RWPE2 (cell line): Measurements from ENCODE around the gene TOP2A.

ENCODE experiments used
- ATAC-seq: fragments of 200-7000 bp; cut with Tn5 transposase; 3 replicates; pipeline ENCODE4 v1.9.1; 2021; ENCODE audit warnings: low read depth
- DNase-seq: peaks from one replicate; pipeline ENCODE4 v3.0.0-alpha.2; 2020; ENCODE audit warnings: low spot score
- H3K27ac ChIP-seq: fragments of 450-650 bp; 2 replicates; pipeline ENCODE4 v1.5.1; 2017; ENCODE audit warnings: mild to moderate bottlenecking; ENCODE audit not compliant: poor library complexity, severe bottlenecking
- H3K27me3 ChIP-seq: fragments of 250-450 bp; sonication (Bioruptor Pico); 2 replicates; pipeline ENCODE4 v1.5.1; 2021; ENCODE audit warnings: mild to moderate bottlenecking, moderate library complexity; ENCODE audit not compliant: insufficient read depth, poor library complexity, severe bottlenecking
- H3K36me3 ChIP-seq: fragments of 250-450 bp; sonication (Bioruptor Pico); 2 replicates; pipeline ENCODE4 v1.5.1; 2020; ENCODE audit warnings: low read depth, mild to moderate bottlenecking, moderate library complexity
- H3K4me1 ChIP-seq: fragments of 250-450 bp; sonication (Bioruptor Pico); 2 replicates; pipeline ENCODE4 v1.5.1; 2021; ENCODE audit warnings: mild to moderate bottlenecking, moderate library complexity; ENCODE audit not compliant: insufficient read depth, poor library complexity, severe bottlenecking
- H3K4me3 ChIP-seq: fragments of 250-450 bp; sonication (Bioruptor Pico); 2 replicates; pipeline ENCODE4 v1.5.1; 2021; ENCODE audit warnings: mild to moderate bottlenecking, moderate library complexity; ENCODE audit not compliant: severe bottlenecking
- H3K9me3 ChIP-seq: fragments of 250-450 bp; sonication (Bioruptor Pico); 2 replicates; pipeline ENCODE4 v1.5.1; 2021; ENCODE audit warnings: mild to moderate bottlenecking, moderate library complexity; ENCODE audit not compliant: severe bottlenecking
- CTCF ChIP-seq: fragments of 450-650 bp; IDR thresholded peaks from one replicate; pipeline ENCODE4 v1.5.1; 2017; ENCODE audit warnings: mild to moderate bottlenecking, moderate library complexity; ENCODE audit not compliant: poor library complexity, severe bottlenecking

The TOP2A gene

GRCh38 chr17:40417609-40418427, at the start of gene TOP2A:
TOP2A (minus strand) TSS chr17:40417896; CDS start chr17:40417791, 105 bp downstream.
- no peak for TF ChIP-seq CTCF
- H3K4me3 ChIP-seq = peak within 1 kb of the TSS; percentile 84
- DNase-seq (peak; percentile 96), ATAC-seq (peak; percentile 95)
- no peaks in the 10 kb centered on the region for H3K9me3 ChIP-seq
- peak within 1 kb of the TSS; percentile 55 for H3K27ac ChIP-seq
- no peaks in the 10 kb centered on the region for H3K27me3 ChIP-seq
- peaks cover 40% of the 10 kb centered on the region for H3K36me3 ChIP-seq
- H3K4me1 ChIP-seq = peaks cover 20% of the 10 kb centered on the region

GRCh38 chr17:40467281-40467867, 49.7 kb upstream of the TOP2A start:
- Histone ChIP-seq H3K27ac (no peak overlapping the region), H3K36me3 (no peaks in the 10 kb centered on the region), H3K4me3 (no peak overlapping the region), H3K4me1 (peaks cover 10% of the 10 kb centered on the region), H3K27me3 (no peaks in the 10 kb centered on the region), H3K9me3 (no peaks in the 10 kb centered on the region)
- no peak for DNase-seq
- TF ChIP-seq CTCF = no peak
- no peak for ATAC-seq

GRCh38 chr17:40466298-40466971, 48.7 kb upstream of the TOP2A start:
- no peak for TF ChIP-seq CTCF
- H3K4me3 ChIP-seq = no peak overlapping the region
- H3K27ac ChIP-seq = no peak overlapping the region
- ATAC-seq (no peak), DNase-seq (no peak)
- peaks cover 6% of the 10 kb centered on the region for H3K4me1 ChIP-seq
- no peaks in the 10 kb centered on the region for H3K27me3 ChIP-seq
- no peaks in the 10 kb centered on the region for H3K9me3 ChIP-seq
- no peaks in the 10 kb centered on the region for H3K36me3 ChIP-seq

- no peaks in the 10 kb centered on the region for H3K4me1 ChIP-seq
- no peaks in the 10 kb centered on the region for H3K27me3 ChIP-seq
- no peaks in the 10 kb centered on the region for H3K9me3 ChIP-seq
- no peak for ATAC-seq
- H3K27ac ChIP-seq = no peak overlapping the region
- no peaks in the 10 kb centered on the region for H3K36me3 ChIP-seq
- TF ChIP-seq CTCF = no peak
- H3K4me3 ChIP-seq = no peak overlapping the region
- DNase-seq = no peak
These were observed 46.7 kb upstream of the TOP2A start for GRCh38 chr17:40464392-40464855.
